Fibroblast of lung (primary cell): ENCODE results near the gene ATP8A2. TPM values are rescaled to one million over a fixed set of nuclear protein-coding genes. Genes with fewer than 3 reads are reported as not detected.

ENCODE experiments used
- DNase-seq, 2 donors: peaks; one replicate each; pipeline versions ENCODE4 v3.0.0 to v3.0.0-alpha.2; 2010; ENCODE audit warnings: low read depth in 2 of 2
- H2AFZ ChIP-seq: 2 replicates; pipeline ENCODE4 v1.5.1; 2012; ENCODE audit warnings: low read length, control low read depth, inconsistent platforms
- H3K27ac ChIP-seq: 2 replicates; pipeline ENCODE4 v1.5.1; 2011; ENCODE audit warnings: low read length, control low read depth; ENCODE audit not compliant: insufficient read depth
- H3K27me3 ChIP-seq: 2 replicates; pipeline ENCODE4 v1.5.1; 2011; ENCODE audit warnings: mild to moderate bottlenecking, low read length; ENCODE audit not compliant: control insufficient read depth, insufficient read depth
- H3K36me3 ChIP-seq: 2 replicates; pipeline ENCODE4 v1.5.1; 2011; ENCODE audit warnings: low read length; ENCODE audit not compliant: control insufficient read depth, insufficient read depth
- H3K4me1 ChIP-seq: 2 replicates; pipeline ENCODE4 v1.5.1; 2011; ENCODE audit warnings: low read length; ENCODE audit not compliant: control insufficient read depth, insufficient read depth; ENCODE audit errors: extremely low read depth
- H3K4me2 ChIP-seq: 2 replicates; pipeline ENCODE4 v1.5.1; 2011; ENCODE audit warnings: low read length, control low read depth; ENCODE audit not compliant: insufficient read depth; ENCODE audit errors: extremely low read depth
- H3K4me3 ChIP-seq, 4 experiments: fragments of 200-600 bp in 1 of 4; sonication (generic) in 1 of 4; replicated peaks in 1 of 4; 2 replicates each; pipeline ENCODE4 v1.5.1; 2011 to 2016; ENCODE audit warnings: low read length in 4 of 4, low read depth in 3 of 4, mild to moderate bottlenecking in 3 of 4, control low read depth in 2 of 4, inconsistent platforms in 1 of 4, mixed read lengths in 1 of 4; ENCODE audit not compliant: insufficient read depth in 1 of 4; ENCODE audit errors: control extremely low read depth in 1 of 4
- H3K79me2 ChIP-seq: 2 replicates; pipeline ENCODE4 v1.5.1; 2012; ENCODE audit warnings: mild to moderate bottlenecking, low read length, inconsistent platforms; ENCODE audit not compliant: control insufficient read depth, insufficient read depth
- H3K9ac ChIP-seq: 2 replicates; pipeline ENCODE4 v1.5.1; 2011; ENCODE audit warnings: mild to moderate bottlenecking, low read length, control low read depth; ENCODE audit not compliant: insufficient read depth
- H3K9me3 ChIP-seq: 2 replicates; pipeline ENCODE4 v1.5.1; 2012; ENCODE audit warnings: low read depth, low read length; ENCODE audit not compliant: control insufficient read depth, insufficient read depth
- H4K20me1 ChIP-seq: 2 replicates; pipeline ENCODE4 v1.5.1; 2011; ENCODE audit warnings: low read length; ENCODE audit not compliant: control insufficient read depth, insufficient read depth; ENCODE audit errors: extremely low read depth
- CTCF ChIP-seq, 2 donors: IDR thresholded peaks in 1 of 2; conservative IDR thresholded peaks in 1 of 2; 1 replicate in 1 of 2; 2 replicates in 1 of 2; pipeline ENCODE4 v1.5.1; 2011 to 2012; ENCODE audit warnings: low read length in 2 of 2, control low read depth in 1 of 2, inconsistent platforms in 1 of 2, low read depth in 1 of 2, mild to moderate bottlenecking in 1 of 2
- EZH2 ChIP-seq: IDR thresholded peaks from 2 replicates; pipeline ENCODE4 v1.5.1; 2012; ENCODE audit warnings: low read length, control low read depth, mild to moderate bottlenecking; ENCODE audit errors: missing control alignments
- polyA plus RNA-seq, 2 donors: library from polyadenylated mRNA; depleted of rRNA in 1 of 2; stranded (reverse) in 1 of 2; unstranded in 1 of 2; fragments of >200 nt; gene quantifications; 2 replicates each; pipeline ENCODE4 v1.2.1, GENCODE V29; 2011 to 2012; ENCODE audit warnings: missing spikeins in 1 of 2
- total RNA-seq: library from RNA; depleted of rRNA; stranded (reverse); fragments of >200 nt; gene quantifications from 2 replicates; pipeline ENCODE4 v1.2.1, GENCODE V29; 2014

The ATP8A2 gene
- total and polyA plus RNA-seq, 2 donors (not counting 1 experiment from before 2014, with no cell fraction given), result under 0.01 to 0.01 TPM

- H3K27ac ChIP-seq, result no peak overlapping the region
- H3K36me3 ChIP-seq, result no peaks in the 10 kb centered on the region
- TF ChIP-seq CTCF (conservative IDR thresholded peaks at IDR 0.05 in 1 of 2, IDR thresholded peaks at IDR 0.05 in 1 of 2; ENCODE audit: low read depth in 1 of 2, low read length in 2 of 2) (no peak), EZH2 (no peak)
- DNase-seq, result peak; percentile 40 to 87
- no peaks in the 10 kb centered on the region for H3K79me2 ChIP-seq
- no peaks in the 10 kb centered on the region for H4K20me1 ChIP-seq
- H2AFZ ChIP-seq, result no peak overlapping the region
- H3K9me3 ChIP-seq, result no peaks in the 10 kb centered on the region
- peaks cover 3% of the 10 kb centered on the region for H3K27me3 ChIP-seq
- no peak overlapping the region for H3K4me2 ChIP-seq
- H3K4me3 ChIP-seq, result no peak overlapping the region
- no peak overlapping the region for H3K9ac ChIP-seq
- no peaks in the 10 kb centered on the region for H3K4me1 ChIP-seq
Observed at GRCh38 chr13:25732111-25732865, 360.5 kb downstream of the ATP8A2 start.

GRCh38 chr13:25733001-25733491 lies 361.3 kb downstream of the ATP8A2 start:
- Histone ChIP-seq H3K4me1 (no peaks in the 10 kb centered on the region), H3K4me3 (no peak overlapping the region), H3K9ac (no peak overlapping the region), H2AFZ (no peak overlapping the region), H3K79me2 (no peaks in the 10 kb centered on the region), H3K4me2 (no peak overlapping the region), H3K27ac (no peak overlapping the region), H3K9me3 (no peaks in the 10 kb centered on the region), H3K36me3 (no peaks in the 10 kb centered on the region), H4K20me1 (no peaks in the 10 kb centered on the region), H3K27me3 (peaks cover 3% of the 10 kb centered on the region)
- TF ChIP-seq EZH2 (no peak), CTCF (conservative IDR thresholded peaks at IDR 0.05 in 1 of 2, IDR thresholded peaks at IDR 0.05 in 1 of 2; ENCODE audit: low read depth in 1 of 2, low read length in 2 of 2) (no peak)
- DNase-seq, result peak in 1 of 2 donors; percentile 85

GRCh38 chr13:25733696-25734435 lies 362.1 kb downstream of the ATP8A2 start:
- no peaks in the 10 kb centered on the region for H3K9me3 ChIP-seq
- H2AFZ ChIP-seq, result no peak overlapping the region
- H3K27ac ChIP-seq, result no peak overlapping the region
- H3K4me1 ChIP-seq, result no peaks in the 10 kb centered on the region
- H3K27me3 ChIP-seq, result peaks cover 3% of the 10 kb centered on the region
- no peak overlapping the region for H3K4me3 ChIP-seq
- H3K79me2 ChIP-seq, result no peaks in the 10 kb centered on the region
- no peak overlapping the region for H3K4me2 ChIP-seq
- DNase-seq, result peak in 1 of 2 donors; percentile 36
- no peaks in the 10 kb centered on the region for H3K36me3 ChIP-seq
- H3K9ac ChIP-seq, result no peak overlapping the region
- H4K20me1 ChIP-seq, result no peaks in the 10 kb centered on the region
- TF ChIP-seq EZH2 (no peak), CTCF (conservative IDR thresholded peaks at IDR 0.05 in 1 of 2, IDR thresholded peaks at IDR 0.05 in 1 of 2; ENCODE audit: low read depth in 1 of 2, low read length in 2 of 2) (no peak)
